Endothelial cell of umbilical vein (primary cell): ENCODE measurements around the gene TMPRSS7. TPM values are rescaled to one million over a fixed set of nuclear protein-coding genes. Genes with fewer than 3 reads are reported as not detected.

ENCODE experiments used
- BruUV-seq: library from RNA; stranded (reverse); fragments of 400-500 nt; replicated peaks from 2 replicates; lab custom pipeline; 2021; lab: Mats Ljungman, UMichigan
- CTCF ChIA-PET: fragments of 300-600, 350-600 bp; sonication (Branson Sonifier 250); formaldehyde crosslinking; loops from one replicate; lab custom pipeline; 2021; ENCODE audit warnings: antibody characterized with exemption, inconsistent platforms; lab: Charles Lee
- POLR2A ChIA-PET: fragments of 300-600, 350-600 bp; sonication (Branson Sonifier 250); formaldehyde crosslinking; loops from one replicate; lab custom pipeline; 2021; ENCODE audit warnings: antibody characterized with exemption, inconsistent platforms; lab: Charles Lee
- DNase-seq: peaks from one replicate; pipeline ENCODE4 v3.0.0-alpha.2; 2011; ENCODE audit warnings: low read depth, low spot score
- FAIRE-seq: peaks from 2 replicates; lab custom pipeline; 2011; peaks lifted over from hg19 to GRCh38; lab: Jason Lieb, UNC
- H2AFZ ChIP-seq: 2 replicates; pipeline ENCODE4 v1.6.0; 2012; ENCODE audit warnings: low read depth, low read length, control low read depth, inconsistent platforms
- H3K27ac ChIP-seq: 2 replicates; pipeline ENCODE4 v1.5.1; 2011; ENCODE audit warnings: low read depth, mild to moderate bottlenecking, control low read depth, low read length, moderate library complexity; ENCODE audit not compliant: insufficient read depth
- H3K27me3 ChIP-seq, 2 experiments: 2 replicates each; pipeline versions ENCODE4 v1.6.0 to v1.6.1; 2011; ENCODE audit warnings: low read length in 2 of 2, mixed read lengths in 1 of 2; ENCODE audit not compliant: control insufficient read depth in 2 of 2, insufficient read depth in 2 of 2
- H3K36me3 ChIP-seq, 2 experiments: 2 replicates in 1 of 2; 3 replicates in 1 of 2; pipeline ENCODE4 v1.5.1; 2011; ENCODE audit warnings: low read length in 2 of 2, mild to moderate bottlenecking in 1 of 2, moderate library complexity in 1 of 2; ENCODE audit not compliant: control insufficient read depth in 2 of 2, insufficient read depth in 2 of 2; ENCODE audit errors: extremely low read depth in 1 of 2
- H3K4me1 ChIP-seq: 3 replicates; pipeline ENCODE4 v1.5.1; 2011; ENCODE audit warnings: mild to moderate bottlenecking, low read length; ENCODE audit not compliant: control insufficient read depth, insufficient read depth; ENCODE audit errors: extremely low read depth
- H3K4me2 ChIP-seq: 2 replicates; pipeline ENCODE4 v1.6.1; 2011; ENCODE audit warnings: low read length, control low read depth, mixed read lengths; ENCODE audit not compliant: insufficient read depth
- H3K4me3 ChIP-seq, 3 experiments: fragments of 200-600 bp in 1 of 3; sonication (generic), shearing (Covaris generic) in 1 of 3; replicated peaks in 1 of 3; 2 replicates each; pipeline ENCODE4 v1.5.1; 2011 to 2016; ENCODE audit warnings: control low read depth in 3 of 3, low read length in 3 of 3, mild to moderate bottlenecking in 2 of 3, inconsistent platforms in 1 of 3, low read depth in 1 of 3, moderate library complexity in 1 of 3; ENCODE audit not compliant: insufficient read depth in 1 of 3
- H3K79me2 ChIP-seq: 2 replicates; pipeline ENCODE4 v1.6.0; 2012; ENCODE audit warnings: low read length, inconsistent platforms; ENCODE audit not compliant: control insufficient read depth, insufficient read depth
- H3K9ac ChIP-seq: replicated peaks from 2 replicates; pipeline ENCODE3; 2011; ENCODE audit warnings: low read length, control low read depth; ENCODE audit not compliant: insufficient read depth; ENCODE audit errors: extremely low read depth
- H3K9me1 ChIP-seq: replicated peaks from 3 replicates; pipeline ENCODE4 v1.6.0; 2011; ENCODE audit warnings: mild to moderate bottlenecking, low read length; ENCODE audit not compliant: control insufficient read depth, insufficient read depth; ENCODE audit errors: extremely low read depth
- H3K9me3 ChIP-seq: replicated peaks from 2 replicates; pipeline ENCODE4 v1.5.1; 2012; ENCODE audit warnings: low read length, inconsistent platforms; ENCODE audit not compliant: control insufficient read depth, insufficient read depth
- H4K20me1 ChIP-seq: replicated peaks from 2 replicates; pipeline ENCODE3; 2011; ENCODE audit warnings: mild to moderate bottlenecking, low read length; ENCODE audit not compliant: control insufficient read depth, insufficient read depth; ENCODE audit errors: extremely low read depth
- EZH2 ChIP-seq: IDR thresholded peaks from 2 replicates; pipeline ENCODE4 v1.6.1; 2012; ENCODE audit warnings: borderline replicate concordance, low read depth, mild to moderate bottlenecking, moderate library complexity, low read length, inconsistent platforms; ENCODE audit not compliant: severe bottlenecking
- FOS ChIP-seq: IDR thresholded peaks from 2 replicates; pipeline ENCODE4 v1.6.1; 2011; ENCODE audit warnings: mild to moderate bottlenecking, low read length, moderate library complexity, borderline replicate concordance; ENCODE audit not compliant: insufficient read depth
- GATA2 ChIP-seq: IDR thresholded peaks from 2 replicates; pipeline ENCODE4 v1.7.0; 2011; ENCODE audit warnings: low read depth, mild to moderate bottlenecking, moderate library complexity, mixed read lengths, low read length; ENCODE audit not compliant: insufficient read length, insufficient read depth
- JUN ChIP-seq: IDR thresholded peaks from 2 replicates; pipeline ENCODE4 v1.6.1; 2011; ENCODE audit warnings: borderline replicate concordance, low read depth; ENCODE audit not compliant: insufficient read length, insufficient read depth
- MYC ChIP-seq: IDR thresholded peaks from one replicate; pipeline ENCODE4 v1.6.1; 2011; ENCODE audit warnings: mild to moderate bottlenecking, low read depth, low read length
- POLR2A ChIP-seq: IDR thresholded peaks from 2 replicates; pipeline ENCODE4 v1.6.1; 2012; ENCODE audit warnings: low read depth, mild to moderate bottlenecking, control low read depth, low read length
- POLR2AphosphoS5 ChIP-seq: IDR thresholded peaks from 2 replicates; pipeline ENCODE4 v1.6.1; 2012; ENCODE audit warnings: low read depth, mild to moderate bottlenecking, control low read depth, low read length, moderate library complexity; ENCODE audit not compliant: insufficient read depth
- dilution Hi-C: fragments of 300-500 bp; cut with MboI; formaldehyde crosslinking; loops from one replicate; pipeline ENCODE4 v1.15.0; 2019; ENCODE audit warnings: low sequenced_read_pairs; ENCODE audit not compliant: extremely low pct_ligation_motif_present
- intact Hi-C: fragments of 100-400 bp; cut with micrococcal nuclease; formaldehyde crosslinking; loops from one replicate; pipeline ENCODE4 v1.10.0; 2022
- polyA plus RNA-seq, 4 experiments: library from polyadenylated mRNA; depleted of rRNA in 3 of 4; stranded (reverse) in 3 of 4; unstranded in 1 of 4; fragments of >200 nt; gene quantifications; 2 replicates each; pipeline versions ENCODE4 v1.2.1 to v1.2.3, GENCODE V29; 2011 to 2012; ENCODE audit warnings: missing spikeins in 1 of 4
- total RNA-seq: library from RNA; stranded (reverse); gene quantifications from 2 replicates; pipeline ENCODE4 v1.2.3, GENCODE V29; 2021
- TF ChIP-seq, protein P1 (sequence below), 2 donors: IDR thresholded peaks; 1 replicate in 1 of 2; 2 replicates in 1 of 2; pipeline ENCODE4 v1.5.1; 2011; ENCODE audit warnings: low read length in 2 of 2, mild to moderate bottlenecking in 2 of 2, moderate library complexity in 2 of 2, control low read depth in 1 of 2, inconsistent platforms in 1 of 2, low read depth in 1 of 2; ENCODE audit not compliant: insufficient read depth in 1 of 2; ENCODE audit errors: extremely low read depth in 1 of 2
- TF ChIP-seq, protein P2 (sequence below): IDR thresholded peaks from 2 replicates; pipeline ENCODE4 v1.6.1; 2011; ENCODE audit not compliant: insufficient read depth, insufficient read length

TMPRSS7 gene
- total and polyA plus RNA-seq, 2 donors (not counting 3 experiments of a cell fraction or from before 2014, with no cell fraction given): not detected

DNA sequence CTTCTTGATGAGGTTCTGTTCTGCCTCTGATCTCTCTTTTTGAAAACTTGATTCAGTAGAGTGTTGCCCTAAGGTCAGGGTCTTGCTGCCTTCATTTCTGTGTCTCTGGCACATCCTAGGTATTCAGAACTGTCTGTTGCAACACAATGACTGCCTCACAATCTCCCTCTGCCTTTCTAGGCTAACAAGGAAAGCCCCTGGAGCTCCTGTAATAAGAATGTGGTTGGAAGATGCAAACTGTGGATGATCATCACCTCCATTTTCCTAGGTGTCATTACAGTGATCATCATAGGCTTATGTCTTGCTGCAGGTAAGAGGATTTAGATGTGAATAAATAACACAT is 58.6 kb downstream of the TMPRSS7 start:
- intact Hi-C loops: loop anchor here (10.0 kb wide), 1 partner anchor 178 kb away; no protein-coding TSS in a partner anchor
- H3K27ac ChIP-seq: no peak overlapping the region
- ChIA-PET POLR2A (no interaction called here), CTCF (interaction anchor here (1.0 to 1.5 kb wide), 2 partner anchors 18 kb away, joined by 3 to 5 read pairs; no protein-coding TSS in a partner anchor)
- no peaks in the 10 kb centered on the region for H3K27me3 ChIP-seq
- H3K4me2 ChIP-seq: no peak overlapping the region
- no TSS peak for BruUV-seq
- DNase-seq (no peak), FAIRE-seq (no peak)
- no peak overlapping the region for H3K9ac ChIP-seq
- no peaks in the 10 kb centered on the region for H3K9me1 ChIP-seq
- dilution Hi-C loops: no loop called here
- H3K9me3 ChIP-seq: no peaks in the 10 kb centered on the region
- no peak for TF ChIP-seq EZH2
- TF ChIP-seq, protein P1, sequence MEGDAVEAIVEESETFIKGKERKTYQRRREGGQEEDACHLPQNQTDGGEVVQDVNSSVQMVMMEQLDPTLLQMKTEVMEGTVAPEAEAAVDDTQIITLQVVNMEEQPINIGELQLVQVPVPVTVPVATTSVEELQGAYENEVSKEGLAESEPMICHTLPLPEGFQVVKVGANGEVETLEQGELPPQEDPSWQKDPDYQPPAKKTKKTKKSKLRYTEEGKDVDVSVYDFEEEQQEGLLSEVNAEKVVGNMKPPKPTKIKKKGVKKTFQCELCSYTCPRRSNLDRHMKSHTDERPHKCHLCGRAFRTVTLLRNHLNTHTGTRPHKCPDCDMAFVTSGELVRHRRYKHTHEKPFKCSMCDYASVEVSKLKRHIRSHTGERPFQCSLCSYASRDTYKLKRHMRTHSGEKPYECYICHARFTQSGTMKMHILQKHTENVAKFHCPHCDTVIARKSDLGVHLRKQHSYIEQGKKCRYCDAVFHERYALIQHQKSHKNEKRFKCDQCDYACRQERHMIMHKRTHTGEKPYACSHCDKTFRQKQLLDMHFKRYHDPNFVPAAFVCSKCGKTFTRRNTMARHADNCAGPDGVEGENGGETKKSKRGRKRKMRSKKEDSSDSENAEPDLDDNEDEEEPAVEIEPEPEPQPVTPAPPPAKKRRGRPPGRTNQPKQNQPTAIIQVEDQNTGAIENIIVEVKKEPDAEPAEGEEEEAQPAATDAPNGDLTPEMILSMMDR (IDR thresholded peaks at IDR 0.05; ENCODE audit: extremely low read depth in 1 of 2, insufficient read depth in 1 of 2, low read depth in 1 of 2, low read length in 2 of 2): no peak
- no peak for TF ChIP-seq MYC
- TF ChIP-seq FOS: no peak
- TF ChIP-seq, protein P2, sequence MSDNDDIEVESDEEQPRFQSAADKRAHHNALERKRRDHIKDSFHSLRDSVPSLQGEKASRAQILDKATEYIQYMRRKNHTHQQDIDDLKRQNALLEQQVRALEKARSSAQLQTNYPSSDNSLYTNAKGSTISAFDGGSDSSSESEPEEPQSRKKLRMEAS: no peak
- H3K36me3 ChIP-seq: no peaks in the 10 kb centered on the region
- H3K79me2 ChIP-seq: no peaks in the 10 kb centered on the region
- no peaks in the 10 kb centered on the region for H4K20me1 ChIP-seq
- peaks cover 22% of the 10 kb centered on the region for H3K4me1 ChIP-seq
- no peak overlapping the region for H3K4me3 ChIP-seq
- H2AFZ ChIP-seq: no peak overlapping the region

DNA sequence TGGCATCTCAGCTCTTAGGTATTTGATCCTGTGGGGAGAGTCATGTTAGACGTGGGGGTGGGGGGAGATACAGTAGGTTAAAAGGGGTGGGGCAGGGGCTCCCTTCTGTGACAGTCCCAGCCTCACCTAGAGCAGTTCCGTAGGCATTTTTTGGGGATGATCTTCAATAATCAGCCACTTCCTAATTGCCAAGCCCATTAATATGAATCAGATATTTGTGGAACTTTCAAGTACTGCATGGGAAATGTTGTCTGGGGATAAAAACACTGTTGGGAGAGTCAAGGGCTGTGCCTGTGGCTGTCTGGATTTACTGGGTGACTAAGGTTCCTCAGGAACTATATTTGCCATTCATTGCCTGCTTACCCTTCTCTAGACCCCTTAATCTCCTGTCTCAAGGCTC is 61.2 kb downstream of the TMPRSS7 start:
- Histone ChIP-seq H3K27ac (no peak overlapping the region), H3K9me1 (no peaks in the 10 kb centered on the region), H3K27me3 (no peaks in the 10 kb centered on the region), H3K36me3 (no peaks in the 10 kb centered on the region), H4K20me1 (no peaks in the 10 kb centered on the region), H3K4me2 (no peak overlapping the region), H3K4me3 (no peak overlapping the region), H3K9me3 (no peaks in the 10 kb centered on the region), H3K9ac (no peak overlapping the region), H3K79me2 (no peaks in the 10 kb centered on the region), H2AFZ (no peak overlapping the region), H3K4me1 (peaks cover 17% of the 10 kb centered on the region)
- ChIA-PET POLR2A (no interaction called here), CTCF (no interaction called here)
- no peak for FAIRE-seq
- DNase-seq: no peak
- intact Hi-C loops: loop anchor here (10.0 kb wide), 1 partner anchor 181 kb away; no protein-coding TSS in a partner anchor
- BruUV-seq: no TSS peak
- TF ChIP-seq GATA2: no peak
- TF ChIP-seq MYC: no peak
- no peak for TF ChIP-seq JUN
- TF ChIP-seq POLR2A: no peak
- no peak for TF ChIP-seq POLR2AphosphoS5
- TF ChIP-seq, protein P1 (IDR thresholded peaks at IDR 0.05; ENCODE audit: extremely low read depth in 1 of 2, insufficient read depth in 1 of 2, low read depth in 1 of 2, low read length in 2 of 2): no peak
- TF ChIP-seq FOS: no peak
- TF ChIP-seq, protein P2: no peak
- dilution Hi-C loops: no loop called here
